AG10803 (cell line): ENCODE measurements around the gene FGFR2.

Experiments used
- DNase-seq: peaks from one replicate; pipeline ENCODE4 v3.0.0; 2010; ENCODE audit warnings: low read depth
- H3K4me3 ChIP-seq: 2 replicates; pipeline ENCODE4 v1.5.1; 2011; ENCODE audit warnings: mild to moderate bottlenecking, low read length, control low read depth
- CTCF ChIP-seq: conservative IDR thresholded peaks from 2 replicates; pipeline ENCODE4 v1.5.1; 2011; ENCODE audit warnings: mild to moderate bottlenecking, low read length, control low read depth, inconsistent platforms

The FGFR2 gene

GRCh38 chr10:121461307-121461706 lies 136.9 kb downstream of the FGFR2 start:
- no peak for TF ChIP-seq CTCF
- H3K4me3 ChIP-seq, result no peak overlapping the region
- no peak for DNase-seq

- no peak for DNase-seq
- no peak overlapping the region for H3K4me3 ChIP-seq
- no peak for TF ChIP-seq CTCF
Measured at GRCh38 chr10:121460733-121461132, 137.5 kb downstream of the FGFR2 start.

- H3K4me3 ChIP-seq, result no peak overlapping the region
- peak; percentile 29 for DNase-seq
- no peak for TF ChIP-seq CTCF
Measured at GRCh38 chr10:121459622-121460453, 138.4 kb downstream of the FGFR2 start.

GRCh38 chr10:121459279-121459621 lies 139.0 kb downstream of the FGFR2 start:
- DNase-seq, result no peak

GRCh38 chr10:121457729-121458128 lies 140.5 kb downstream of the FGFR2 start:
- no peak overlapping the region for H3K4me3 ChIP-seq
- DNase-seq, result no peak
- TF ChIP-seq CTCF, result no peak

More at GRCh38 chr10:121459279-121459621, 139.0 kb downstream of the FGFR2 start:
- no peak for TF ChIP-seq CTCF
- no peak overlapping the region for H3K4me3 ChIP-seq

- no peak for DNase-seq
Measured at GRCh38 chr10:121455377-121455776, 142.9 kb downstream of the FGFR2 start.

More at GRCh38 chr10:121455377-121455776, 142.9 kb downstream of the FGFR2 start:
- H3K4me3 ChIP-seq, result no peak overlapping the region
- no peak for TF ChIP-seq CTCF
